Esophagus (tissue), 2 donors: ENCODE measurements around the gene ADAM15. TPM values are rescaled to one million over a fixed set of nuclear protein-coding genes. Genes with fewer than 3 reads are reported as not detected.

Experiments used
- H3K27ac ChIP-seq, 2 donors: one replicate each; pipeline ENCODE4 v1.5.1; 2013; ENCODE audit warnings: low read depth in 2 of 2, mild to moderate bottlenecking in 2 of 2, inconsistent platforms in 1 of 2, low read length in 1 of 2, moderate library complexity in 1 of 2
- H3K27me3 ChIP-seq, 2 donors: one replicate each; pipeline ENCODE4 v1.6.1; 2013; ENCODE audit warnings: low read length in 2 of 2, control low read depth in 1 of 2, mild to moderate bottlenecking in 1 of 2; ENCODE audit not compliant: insufficient read depth in 2 of 2, control insufficient read depth in 1 of 2
- H3K36me3 ChIP-seq, 2 donors: one replicate each; pipeline ENCODE4 v1.6.1; 2013; ENCODE audit warnings: low read length in 1 of 2; ENCODE audit not compliant: control insufficient read depth in 2 of 2, insufficient read depth in 2 of 2
- H3K4me1 ChIP-seq, 2 donors: one replicate each; pipeline ENCODE4 v1.6.1; 2013; ENCODE audit warnings: low read length in 1 of 2; ENCODE audit not compliant: control insufficient read depth in 2 of 2, insufficient read depth in 2 of 2
- H3K4me3 ChIP-seq, 2 donors: one replicate each; pipeline ENCODE4 v1.5.1; 2013; ENCODE audit warnings: low read length in 2 of 2, mild to moderate bottlenecking in 2 of 2, low read depth in 1 of 2, moderate library complexity in 1 of 2
- H3K9me3 ChIP-seq, 2 donors: one replicate each; pipeline ENCODE4 v1.6.1; 2013; ENCODE audit warnings: mild to moderate bottlenecking in 2 of 2, low read depth in 1 of 2, low read length in 1 of 2, moderate library complexity in 1 of 2; ENCODE audit not compliant: control insufficient read depth in 2 of 2, insufficient read depth in 1 of 2
- WGBS, 2 donors: extraction: QIAGEN DNeasy Blood & Tissue Kit; methylation state at CpG; one replicate each; pipeline ENCODE4 v1.1.7; 2013; 5-methylcytosine and 5-hydroxymethylcytosine counted together
- polyA plus RNA-seq, 2 donors: library from polyadenylated mRNA; stranded (reverse); fragments of 200-250 nt; gene quantifications; one replicate each; pipeline ENCODE4 v1.2.3, GENCODE V29; 2013
- donor health status: healthy with polysubstance abuse.
- donor health status: Bipolar disorder and iron deficiency.

The ADAM15 gene
- polyA plus RNA-seq, 2 donors = 122 to 222 TPM

DNA sequence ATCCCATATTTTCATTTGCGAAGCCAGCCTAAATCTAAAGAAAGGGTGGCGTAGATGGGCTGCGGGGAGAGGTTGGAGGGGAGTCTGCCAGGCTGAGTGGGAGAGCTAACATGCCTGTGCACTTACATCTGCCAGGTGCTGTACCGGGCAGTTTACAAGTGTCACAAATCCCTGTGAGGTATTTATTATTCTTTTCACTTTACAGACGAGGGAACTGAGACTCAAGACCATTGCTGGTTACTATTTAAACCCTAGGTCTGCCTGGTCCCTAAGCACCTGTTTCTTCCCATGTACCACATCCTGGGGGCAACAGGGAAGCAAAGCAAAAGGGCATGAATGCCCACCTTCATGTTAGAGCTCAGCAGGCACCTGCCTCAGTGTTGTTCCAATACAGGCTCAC is 57.2 kb downstream of the ADAM15 start:
- H3K36me3 ChIP-seq = no peaks in the 10 kb centered on the region
- no peaks in the 10 kb centered on the region for H3K27me3 ChIP-seq
- no peak overlapping the region for H3K27ac ChIP-seq
- no peak overlapping the region for H3K4me3 ChIP-seq
- no peaks in the 10 kb centered on the region for H3K4me1 ChIP-seq
- 75 to 85% methylated on average over 5 of the region's 5 CpGs for WGBS, 2 donors
- no peaks in the 10 kb centered on the region for H3K9me3 ChIP-seq

DNA sequence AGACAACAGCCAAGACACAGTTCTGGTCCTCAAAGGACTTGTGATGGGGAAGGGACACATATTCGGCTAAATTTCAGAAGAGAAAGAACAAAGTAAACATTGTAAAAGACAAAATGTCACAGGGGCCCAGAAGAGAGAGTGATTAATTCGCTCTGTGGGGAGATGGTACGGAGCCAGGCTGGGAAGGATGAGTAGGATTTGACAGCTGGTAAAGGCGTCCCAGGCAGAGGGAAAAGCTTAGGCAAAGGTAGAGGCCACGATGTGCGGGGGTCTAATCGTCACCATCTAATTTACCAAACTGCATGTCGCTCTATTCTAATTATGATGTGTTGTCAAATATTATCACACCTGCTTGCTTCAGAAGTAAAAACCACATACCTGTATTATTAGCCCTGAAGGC is 59.3 kb downstream of the ADAM15 start:
- Histone ChIP-seq H3K27me3 (no peaks in the 10 kb centered on the region), H3K4me1 (no peaks in the 10 kb centered on the region), H3K36me3 (no peaks in the 10 kb centered on the region), H3K27ac (no peak overlapping the region), H3K4me3 (no peak overlapping the region), H3K9me3 (no peaks in the 10 kb centered on the region)
- 82 to 84% methylated on average over 8 of the region's 8 CpGs for WGBS, 2 donors

DNA sequence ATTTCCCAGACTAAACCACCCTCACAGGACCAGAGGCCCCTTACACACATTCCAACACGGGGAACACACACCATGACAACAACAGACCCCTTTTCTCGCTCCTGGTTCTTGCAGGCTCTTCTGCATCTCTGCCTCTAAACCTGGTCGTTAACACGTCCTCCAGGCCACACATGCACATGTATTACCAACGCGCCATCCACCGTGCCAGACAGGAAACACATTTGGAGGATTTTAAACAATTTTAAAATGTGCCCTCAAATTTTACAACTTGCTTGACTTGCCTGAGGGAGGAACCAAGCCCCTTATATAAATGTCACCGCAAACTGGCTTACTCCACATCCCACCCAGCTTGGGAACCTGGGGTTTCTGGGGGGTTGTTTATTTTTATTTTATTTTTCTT is 59.7 kb downstream of the ADAM15 start:
- Histone ChIP-seq H3K9me3 (no peaks in the 10 kb centered on the region), H3K27ac (no peak overlapping the region), H3K27me3 (no peaks in the 10 kb centered on the region), H3K4me3 (no peak overlapping the region), H3K4me1 (no peaks in the 10 kb centered on the region), H3K36me3 (no peaks in the 10 kb centered on the region)
- 76 to 79% methylated on average over 8 of the region's 8 CpGs for WGBS, 2 donors

Other genes starting within 250 kb of the ADAM15 start
- under 1 TPM; 0.12 to 0.14 TPM for gene KCNN3, start 181.0 kb upstream of the ADAM15 start, polyA plus RNA-seq
- 10 to 100 TPM; 29.4 to 68.9 TPM for gene PMVK, start 114.6 kb upstream of the ADAM15 start, polyA plus RNA-seq
- 10 to 100 TPM; 18.3 to 25.7 TPM for gene PBXIP1, start 95.2 kb upstream of the ADAM15 start, polyA plus RNA-seq
- gene PYGO2, start 89.5 kb upstream of the ADAM15 start, polyA plus RNA-seq = 10 to 100 TPM; 14.3 to 15.8 TPM
- 10 to 100 TPM; 28.8 to 38.8 TPM for gene SHC1, start 80.6 kb upstream of the ADAM15 start, polyA plus RNA-seq
- 10 to 100 TPM in 1 of 2 donors, 1 to 10 TPM in 1; 8.9 to 74.3 TPM for gene CKS1B, start 76.6 kb upstream of the ADAM15 start, polyA plus RNA-seq
- gene FLAD1, start 68.0 kb upstream of the ADAM15 start, polyA plus RNA-seq = 10 to 100 TPM; 27.1 TPM
- under 1 TPM in 1 of 2 donors, not detected in 1; 0.22 TPM for gene LENEP, start 57.7 kb upstream of the ADAM15 start, polyA plus RNA-seq
- gene ZBTB7B, start 48.5 kb upstream of the ADAM15 start, polyA plus RNA-seq = 10 to 100 TPM; 71.7 to 95.8 TPM
- gene DCST2, start 17.5 kb upstream of the ADAM15 start, polyA plus RNA-seq = 10 to 100 TPM in 1 of 2 donors, 1 to 10 TPM in 1; 1.7 to 10.1 TPM
- under 1 TPM; 0.14 to 0.29 TPM for gene DCST1, start 17.5 kb upstream of the ADAM15 start, polyA plus RNA-seq
- gene EFNA4, start 12.4 kb downstream of the ADAM15 start, polyA plus RNA-seq = 10 to 100 TPM; 14.7 to 16.2 TPM
- gene EFNA3, start 27.5 kb downstream of the ADAM15 start, polyA plus RNA-seq = 10 to 100 TPM; 16.3 to 21.7 TPM
- gene EFNA1, start 76.6 kb downstream of the ADAM15 start, polyA plus RNA-seq = 10 to 100 TPM; 32.9 to 48.1 TPM
- 10 to 100 TPM; 41.0 to 51.5 TPM for gene SLC50A1, start 84.5 kb downstream of the ADAM15 start, polyA plus RNA-seq
- gene DPM3, start 89.2 kb downstream of the ADAM15 start, polyA plus RNA-seq = 100 to 1,000 TPM; 103 to 248 TPM
- gene KRTCAP2, start 122.0 kb downstream of the ADAM15 start, polyA plus RNA-seq = 100 to 1,000 TPM; 161 to 260 TPM
- under 1 TPM; 0.19 to 0.47 TPM for gene TRIM46, start 122.5 kb downstream of the ADAM15 start, polyA plus RNA-seq
- gene THBS3, start 156.6 kb downstream of the ADAM15 start, polyA plus RNA-seq = 10 to 100 TPM; 12.9 to 41.5 TPM
- gene MTX1, start 157.4 kb downstream of the ADAM15 start, polyA plus RNA-seq = 10 to 100 TPM; 43.6 to 51.4 TPM
- gene ENTREP3, start 204.2 kb downstream of the ADAM15 start, polyA plus RNA-seq = 10 to 100 TPM; 12.7 to 13.6 TPM
- 10 to 100 TPM; 20.2 to 47.3 TPM for gene SCAMP3, start 211.0 kb downstream of the ADAM15 start, polyA plus RNA-seq
- 10 to 100 TPM; 29.2 to 55.3 TPM for gene CLK2, start 222.2 kb downstream of the ADAM15 start, polyA plus RNA-seq
- gene HCN3, start 226.1 kb downstream of the ADAM15 start, polyA plus RNA-seq = 1 to 10 TPM; 2.4 to 6.6 TPM